Measurements from ENCODE around the gene ELOVL7.
"Not testable (repeated sequence)": the region's sequence is repeated elsewhere in the genome, so short reads cannot be mapped to it uniquely, and the experiment has no call there.

Gene ELOVL7

DNA sequence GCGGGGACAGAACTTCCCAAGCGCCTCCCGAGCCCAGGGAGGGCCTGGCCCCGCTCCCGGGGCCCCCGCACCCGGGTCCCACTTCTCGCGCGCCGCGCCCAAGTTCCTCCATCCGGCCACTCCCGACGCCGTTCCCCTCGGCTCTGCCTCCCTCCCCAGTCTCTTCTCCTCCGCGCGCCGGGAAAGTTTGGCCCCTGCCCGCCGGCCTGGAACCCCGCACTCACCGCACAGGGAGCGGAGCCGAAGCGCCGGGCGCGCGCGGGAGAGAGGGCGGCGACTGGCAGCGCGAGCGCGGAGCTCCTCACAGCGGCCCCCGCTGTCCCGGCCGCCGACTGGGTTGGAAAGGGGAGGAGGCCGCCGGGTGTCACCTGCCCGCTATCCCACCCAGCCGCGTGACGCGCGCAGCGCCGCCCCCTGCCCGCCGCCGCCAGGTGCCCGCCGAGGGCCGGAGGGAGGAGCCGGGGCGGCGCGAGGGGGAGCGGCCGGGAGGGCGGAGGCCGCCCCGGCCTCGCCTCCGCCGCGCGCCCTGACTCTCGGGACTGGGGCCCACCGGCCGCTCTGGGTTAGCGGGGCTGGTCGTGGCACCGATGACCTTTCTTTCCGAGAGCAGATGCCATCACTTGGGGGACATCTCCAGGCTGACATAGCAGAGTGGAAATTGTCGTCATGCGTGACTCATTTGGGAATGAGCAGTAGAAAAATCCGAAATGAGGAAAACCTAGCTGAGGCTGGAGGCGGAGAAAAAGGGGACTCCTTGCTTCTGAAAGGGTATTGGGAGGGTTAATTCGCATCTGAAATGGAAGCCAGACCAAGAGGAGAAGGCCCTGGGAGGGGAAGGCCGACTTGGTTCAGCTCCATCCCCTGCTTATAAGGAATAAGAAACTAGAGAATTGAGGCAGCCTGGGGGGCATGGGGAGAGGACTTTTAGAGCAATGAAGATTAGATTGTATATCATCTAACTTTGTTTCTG is at the start of gene ELOVL7:
ELOVL7 (minus strand) TSS at position 334 of the 970 bp plus-strand sequence. CDS start 56,872 bp downstream, outside the sequence.
- DNase-seq = peak; percentile 69

GRCh38 chr5:60893521-60893920 is 49.5 kb upstream of the ELOVL7 start:
- DNase-seq = no peak

DNA sequence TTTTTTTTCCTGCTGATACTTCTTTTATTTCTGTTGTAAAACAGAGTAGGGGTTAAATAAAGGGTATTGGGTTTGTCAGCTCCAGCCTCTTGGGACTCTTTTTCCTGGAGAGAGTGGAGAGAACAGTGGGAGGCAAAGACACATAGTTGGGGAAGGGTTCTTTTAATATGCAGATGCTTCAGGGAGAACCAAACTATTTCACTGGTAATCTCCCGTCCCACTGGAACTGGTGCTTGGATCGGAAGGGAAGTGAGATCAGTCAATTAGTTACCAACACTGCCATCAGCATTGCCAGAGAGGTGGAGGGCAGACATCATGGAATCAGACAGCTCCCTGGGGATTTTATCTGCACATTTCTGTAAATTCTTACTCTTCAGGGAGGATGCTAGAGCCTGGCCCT is 47.6 kb upstream of the ELOVL7 start:
- DNase-seq = no peak

DNA sequence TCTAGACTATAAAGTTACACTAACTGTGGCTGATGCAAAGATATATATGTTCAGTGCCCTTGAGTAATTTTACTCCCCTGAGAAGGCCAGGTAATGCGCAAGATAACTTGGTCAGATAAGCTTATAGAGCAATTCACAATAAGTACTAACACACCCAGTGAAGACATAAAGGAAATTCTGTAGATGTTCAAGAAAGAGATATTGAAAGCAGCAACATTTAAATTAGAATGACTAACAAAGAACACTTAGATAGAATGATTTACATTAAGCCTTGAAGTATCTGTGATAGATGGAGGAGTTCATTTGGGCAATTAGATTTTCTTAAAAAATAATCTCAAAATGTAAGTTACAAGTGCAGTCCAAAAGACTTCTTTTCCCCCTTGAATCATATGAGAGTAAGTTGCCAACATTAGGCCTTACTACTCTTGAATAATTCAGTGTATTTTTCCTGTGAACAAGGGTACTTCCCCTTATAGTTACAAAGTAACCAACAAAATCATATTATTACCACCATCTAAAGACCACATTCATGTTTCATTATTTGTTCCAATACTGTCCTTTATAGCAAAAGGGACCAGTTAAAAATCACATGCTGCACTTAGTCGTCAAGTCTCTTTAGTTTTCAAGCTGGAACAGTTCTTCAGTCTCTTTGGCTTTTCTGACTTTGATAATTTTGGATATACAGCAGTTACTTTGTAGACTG is 44.4 kb upstream of the ELOVL7 start:
- no peak for DNase-seq

- no peak for DNase-seq
These were observed 43.7 kb upstream of the ELOVL7 start for GRCh38 chr5:60887746-60888145.

DNA sequence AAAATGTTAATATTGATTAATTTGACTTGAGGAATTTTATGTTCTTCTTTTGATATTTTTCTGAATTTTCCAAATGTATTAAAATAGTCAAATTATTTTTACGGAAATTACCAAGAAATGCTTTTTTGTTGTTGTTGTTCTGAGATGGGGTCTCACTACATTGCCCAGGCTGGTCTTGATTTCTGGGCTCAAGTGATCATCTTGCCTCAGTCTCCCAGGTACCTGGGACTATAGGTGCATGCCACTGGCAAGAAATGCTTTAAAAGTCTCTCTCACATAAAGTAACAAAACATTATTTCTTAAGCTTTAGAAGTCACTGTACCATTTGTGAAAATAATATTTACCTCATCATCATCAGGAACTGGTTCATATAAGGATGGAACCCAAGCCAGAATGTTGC is 43.0 kb upstream of the ELOVL7 start:
- DNase-seq = no peak

DNA sequence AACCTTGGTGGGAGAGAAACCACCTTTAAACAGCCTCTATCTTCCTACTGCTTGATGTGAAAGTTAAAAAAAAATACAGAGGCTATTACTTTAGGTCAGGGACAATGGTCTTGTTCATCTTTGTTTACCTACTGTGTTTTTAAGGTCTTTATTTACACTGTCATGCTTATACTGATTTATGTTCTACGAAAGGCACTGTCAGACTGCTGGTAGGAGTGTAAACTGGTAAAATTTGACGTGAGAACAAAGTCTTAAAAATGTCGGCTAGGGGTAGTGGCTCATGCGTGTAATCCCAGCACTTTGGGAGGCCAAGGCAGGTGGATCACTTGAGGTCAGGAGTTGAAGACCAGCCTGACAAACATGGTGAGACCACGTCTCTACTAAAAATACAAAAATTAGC is 42.1 kb upstream of the ELOVL7 start:
- DNase-seq = no peak

DNA sequence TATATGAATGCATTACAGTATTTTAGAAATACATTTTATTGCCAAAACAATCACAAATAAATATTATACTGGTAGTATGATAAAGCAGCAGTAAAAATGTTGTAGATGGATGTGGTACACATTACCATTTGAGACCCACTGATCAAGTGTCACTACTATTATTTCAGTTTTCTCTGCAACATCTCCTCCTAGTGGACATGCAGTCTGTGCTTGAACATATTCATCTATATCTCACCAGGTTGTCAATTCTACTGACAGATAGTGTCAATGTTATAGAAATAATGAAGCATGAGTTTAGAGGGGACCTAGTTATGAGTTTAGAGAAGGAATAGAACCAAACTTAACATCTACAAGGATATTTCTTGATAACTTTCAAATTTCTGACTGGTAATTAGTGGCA is 39.2 kb upstream of the ELOVL7 start:
- DNase-seq = no peak

DNA sequence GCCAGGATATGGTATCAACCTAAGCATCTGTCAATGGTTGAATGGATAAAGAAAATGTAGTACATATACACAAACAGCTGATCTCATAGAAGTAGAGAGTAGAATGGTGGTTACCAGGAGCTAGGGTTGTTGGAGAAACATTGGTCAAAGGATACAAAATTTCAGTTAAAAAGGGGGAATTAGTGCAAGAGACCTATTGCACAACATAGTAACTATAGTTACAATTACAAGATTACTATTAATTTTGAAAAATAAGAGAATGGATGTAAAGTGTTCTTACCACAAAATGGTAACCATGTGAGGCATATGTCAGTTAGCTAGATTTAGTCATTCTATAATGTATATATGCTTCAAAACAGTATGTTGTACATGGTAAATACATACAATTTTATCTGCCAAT is 28.8 kb upstream of the ELOVL7 start:
- no peak for DNase-seq

- DNase-seq = no peak
These were observed 26.8 kb upstream of the ELOVL7 start for GRCh38 chr5:60870857-60871256.

- DNase-seq = not testable (repeated sequence)
These were observed 16.5 kb upstream of the ELOVL7 start for GRCh38 chr5:60860572-60860971.

- no peak for DNase-seq
These were observed 12.0 kb upstream of the ELOVL7 start for GRCh38 chr5:60856066-60856465.

- DNase-seq = no peak
These were observed 8.9 kb upstream of the ELOVL7 start for GRCh38 chr5:60852940-60853339.

GRCh38 chr5:60852317-60852716 is 8.2 kb upstream of the ELOVL7 start:
- no peak for DNase-seq

- no peak for DNase-seq
These were observed 7.6 kb upstream of the ELOVL7 start for GRCh38 chr5:60851626-60852025.

GRCh38 chr5:60846298-60846697 is 2.2 kb upstream of the ELOVL7 start:
- no peak for DNase-seq

GRCh38 chr5:60843386-60843935 is 608 bp downstream of the ELOVL7 start:
- DNase-seq = no peak

DNA sequence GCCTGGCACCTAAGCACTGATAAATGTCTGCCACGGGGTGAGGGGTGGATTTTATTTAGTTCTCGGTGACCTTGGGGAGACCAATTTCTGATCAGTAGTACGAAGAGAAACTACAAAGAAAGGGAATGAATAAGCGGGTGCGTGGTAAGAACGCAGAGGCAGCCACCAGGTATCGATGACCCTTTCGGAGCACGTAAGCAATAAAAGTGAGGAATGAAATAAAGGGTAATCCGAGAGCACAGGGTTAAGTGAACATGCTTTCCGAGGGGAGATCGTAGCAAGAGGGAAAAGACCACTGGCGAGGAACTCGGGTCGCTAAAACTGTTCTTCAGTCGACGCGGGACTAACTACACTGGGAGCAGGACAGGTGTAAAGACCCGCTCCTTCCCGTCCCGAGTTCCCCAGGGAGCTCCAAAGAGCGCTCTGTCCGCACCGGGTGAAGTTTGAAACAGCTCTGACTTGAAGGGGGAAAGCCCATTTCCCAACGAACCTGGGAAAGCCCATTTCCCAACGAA is 1.1 kb downstream of the ELOVL7 start:
- no peak for DNase-seq

DNA sequence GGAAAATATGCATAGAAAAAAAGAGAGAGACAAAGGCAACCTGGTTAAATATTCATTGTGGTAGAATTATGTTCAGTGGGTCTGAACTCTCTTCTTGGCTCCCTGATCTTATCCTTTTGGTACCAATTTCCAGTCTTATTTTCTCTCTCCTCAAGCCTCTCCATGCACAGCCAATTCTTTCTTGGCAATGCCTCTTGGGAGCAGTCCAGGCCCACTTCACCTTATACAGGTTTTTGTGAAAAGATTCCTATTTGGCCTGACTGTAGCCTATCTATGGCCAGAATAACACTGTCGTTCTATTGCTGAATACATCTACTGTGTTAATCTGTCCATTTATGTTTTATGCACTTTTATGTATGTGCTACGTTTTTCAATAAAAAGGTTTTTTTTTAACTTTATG is 2.7 kb downstream of the ELOVL7 start:
- no peak for DNase-seq

- DNase-seq = no peak
These were observed 7.9 kb downstream of the ELOVL7 start for GRCh38 chr5:60836131-60836530.

GRCh38 chr5:60835554-60835953 is 8.5 kb downstream of the ELOVL7 start:
- DNase-seq = no peak

DNA sequence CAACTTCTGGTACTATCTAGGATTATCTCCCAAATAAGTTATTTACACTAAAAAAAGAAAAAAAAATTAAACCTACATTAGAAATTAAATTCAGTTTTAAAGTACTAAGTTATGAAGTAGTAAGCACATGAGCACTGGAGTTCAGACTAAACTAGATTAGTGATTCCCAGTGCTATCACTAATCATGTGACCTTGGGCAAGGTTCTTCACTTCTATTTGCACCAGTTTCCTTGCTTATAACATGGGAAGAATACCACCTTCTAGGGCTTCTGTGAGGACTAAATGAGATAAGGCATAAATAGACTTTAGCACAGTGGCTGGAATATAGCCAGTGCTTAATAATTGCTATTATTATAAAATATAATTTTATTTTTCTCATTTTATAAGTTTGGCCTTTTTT is 10.5 kb downstream of the ELOVL7 start:
- DNase-seq = no peak

DNA sequence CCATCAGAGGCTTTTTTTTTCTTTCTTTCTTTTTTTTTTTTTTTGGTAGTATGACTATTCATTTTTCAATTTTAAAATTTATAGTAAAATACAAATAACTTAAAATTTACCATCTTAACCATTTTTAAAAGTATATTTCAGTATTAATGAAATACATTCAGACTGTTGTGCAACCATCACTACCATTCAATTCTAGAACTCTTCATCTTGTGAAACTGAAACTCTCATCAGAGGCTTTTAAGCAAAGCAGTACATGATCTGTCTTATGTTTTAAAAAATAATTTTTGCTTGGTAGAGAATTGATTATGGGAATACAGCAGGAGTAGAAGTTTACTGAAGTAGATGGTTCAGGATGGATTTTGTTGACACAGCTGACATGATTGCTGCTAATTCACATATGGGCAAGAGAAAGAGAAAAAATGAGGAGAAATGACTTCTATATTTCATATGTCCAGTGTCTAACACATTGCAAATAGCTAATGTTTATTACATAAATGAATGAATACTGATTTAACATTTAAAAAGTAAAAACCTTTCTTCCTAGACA is 13.4 kb downstream of the ELOVL7 start:
- no peak for DNase-seq

Data from right forelimb (tissue), 1 donor.